Nephron (organoid): Measurements from ENCODE around the gene DDX10.
A peak's percentile ranks its signal among the peaks of the same experiment; 100 is the strongest.
"Not testable (repeated sequence)": the region's sequence is repeated elsewhere in the genome, so short reads cannot be mapped to it uniquely, and the experiment has no call there.

Source experiments
- H3K27ac Mint-ChIP-seq, 3 experiments: 2 replicates each; pipeline ENCODE4 v1.8.0; 2020; ENCODE audit warnings: mixed read lengths in 3 of 3, mild to moderate bottlenecking in 2 of 3, moderate library complexity in 1 of 3
- H3K27me3 Mint-ChIP-seq: 2 replicates; pipeline ENCODE4 v1.8.0; 2021; ENCODE audit warnings: low read depth, mild to moderate bottlenecking, moderate library complexity, mixed read lengths
- H3K36me3 Mint-ChIP-seq: 2 replicates; pipeline ENCODE4 v1.8.0; 2020; ENCODE audit warnings: low read depth, mixed read lengths
- H3K4me1 Mint-ChIP-seq: 2 replicates; pipeline ENCODE4 v1.8.0; 2020; ENCODE audit warnings: mixed read lengths
- H3K4me3 Mint-ChIP-seq, 3 experiments: 2 replicates each; pipeline ENCODE4 v1.8.0; 2020; ENCODE audit warnings: mild to moderate bottlenecking in 3 of 3, mixed read lengths in 3 of 3, moderate library complexity in 2 of 3
- H3K9me3 Mint-ChIP-seq: 2 replicates; pipeline ENCODE4 v1.8.0; 2020; ENCODE audit warnings: mixed read lengths
- CTCF ChIP-seq, 3 experiments: fragments of 200-600 bp; sonication (generic); IDR thresholded peaks; one replicate each; pipeline ENCODE4 v1.5.0; 2021; ENCODE audit warnings: antibody characterized with exemption in 3 of 3; ENCODE audit not compliant: unreplicated experiment in 3 of 3

DDX10 gene

GRCh38 chr11:108647387-108647700 lies 17.5 kb upstream of the DDX10 start:
- H3K4me3 Mint-ChIP-seq: no peak overlapping the region
- no peaks in the 10 kb centered on the region for H3K36me3 Mint-ChIP-seq
- no peaks in the 10 kb centered on the region for H3K27me3 Mint-ChIP-seq
- no peaks in the 10 kb centered on the region for H3K4me1 Mint-ChIP-seq
- TF ChIP-seq CTCF (IDR thresholded peaks at IDR 0.05; ENCODE audit: unreplicated experiment in 3 of 3): no peak
- H3K9me3 Mint-ChIP-seq: no peaks in the 10 kb centered on the region
- no peak overlapping the region for H3K27ac Mint-ChIP-seq

- peak; percentile 83 to 89 (median 86) for TF ChIP-seq CTCF (IDR thresholded peaks at IDR 0.05; ENCODE audit: unreplicated experiment in 3 of 3)
- Mint-ChIP-seq H3K27me3 (peaks cover 5% of the 10 kb centered on the region), H3K4me1 (no peaks in the 10 kb centered on the region), H3K4me3 (no peak overlapping the region), H3K27ac (no peak overlapping the region), H3K36me3 (no peaks in the 10 kb centered on the region), H3K9me3 (no peaks in the 10 kb centered on the region)
These were observed 17.0 kb upstream of the DDX10 start for GRCh38 chr11:108647701-108648527.

DNA sequence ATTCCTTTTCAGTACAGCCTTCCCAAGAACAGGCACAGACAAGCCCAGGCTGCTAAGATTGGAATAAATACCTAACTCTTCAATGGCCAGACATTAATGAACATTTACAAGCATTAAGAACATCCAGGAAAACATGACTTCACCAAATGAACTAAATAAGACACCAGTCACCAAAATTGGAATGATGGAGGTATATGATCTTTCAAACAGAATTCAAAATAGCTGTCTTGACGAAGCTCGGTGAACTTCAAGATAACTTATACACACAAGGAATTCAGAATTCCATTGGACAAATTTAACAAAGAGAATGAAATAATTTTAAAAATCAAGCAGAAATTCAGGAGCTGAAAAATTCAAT lies 16.4 kb upstream of the DDX10 start:
- TF ChIP-seq CTCF (IDR thresholded peaks at IDR 0.05; ENCODE audit: unreplicated experiment in 3 of 3): peak in 1 of 3 experiments; percentile 12
- Mint-ChIP-seq H3K36me3 (no peaks in the 10 kb centered on the region), H3K9me3 (no peaks in the 10 kb centered on the region), H3K4me1 (no peaks in the 10 kb centered on the region), H3K27me3 (peaks cover 10% of the 10 kb centered on the region), H3K4me3 (no peak overlapping the region), H3K27ac (no peak overlapping the region)

GRCh38 chr11:108654100-108654499 lies 10.8 kb upstream of the DDX10 start:
- H3K27me3 Mint-ChIP-seq, H3K4me1 Mint-ChIP-seq, H3K9me3 Mint-ChIP-seq, H3K36me3 Mint-ChIP-seq, H3K4me3 Mint-ChIP-seq, H3K27ac Mint-ChIP-seq: not testable (repeated sequence)

DNA sequence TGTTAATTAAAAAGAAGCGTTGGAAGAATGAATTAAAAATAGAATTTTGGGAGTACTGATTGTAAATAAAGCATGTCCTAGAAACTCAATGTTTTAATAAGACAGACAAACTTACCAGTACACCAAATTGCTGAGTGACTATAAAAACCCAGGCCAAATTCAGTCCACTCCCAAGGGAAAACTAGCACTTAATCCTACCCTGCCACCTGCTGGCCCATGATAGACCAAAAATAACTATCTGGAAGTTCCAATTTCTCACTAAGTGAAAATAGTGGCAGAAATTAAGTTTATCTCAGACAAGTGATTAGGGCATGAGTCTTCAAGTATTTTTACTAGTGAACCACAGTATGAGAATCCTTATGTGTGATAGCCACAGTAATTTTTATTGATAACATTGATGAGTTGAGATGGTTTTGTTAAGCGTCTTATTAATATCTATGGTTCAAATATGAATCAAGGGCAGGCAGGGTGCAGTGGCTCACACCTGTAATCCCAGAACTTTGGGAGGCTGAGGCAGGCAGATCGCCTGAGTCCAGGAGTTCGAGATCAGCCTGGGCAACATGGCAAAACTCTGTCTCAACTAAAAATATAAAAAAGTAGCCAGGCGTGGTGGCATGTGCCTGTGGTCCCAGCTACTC lies 9.8 kb upstream of the DDX10 start:
- no peak overlapping the region for H3K27ac Mint-ChIP-seq
- no peaks in the 10 kb centered on the region for H3K36me3 Mint-ChIP-seq
- peaks cover 10% of the 10 kb centered on the region for H3K27me3 Mint-ChIP-seq
- no peaks in the 10 kb centered on the region for H3K9me3 Mint-ChIP-seq
- H3K4me1 Mint-ChIP-seq: no peaks in the 10 kb centered on the region
- no peak overlapping the region for H3K4me3 Mint-ChIP-seq
- TF ChIP-seq CTCF (IDR thresholded peaks at IDR 0.05; ENCODE audit: unreplicated experiment in 3 of 3): peak; percentile 36 to 57 (median 49)

- Mint-ChIP-seq H3K4me3 (peak overlapping the region in 2 of 3 experiments; percentile 40 to 64), H3K27ac (no peak overlapping the region), H3K9me3 (no peaks in the 10 kb centered on the region), H3K4me1 (peaks cover 27% of the 10 kb centered on the region), H3K27me3 (peaks cover 4% of the 10 kb centered on the region), H3K36me3 (no peaks in the 10 kb centered on the region)
- no peak for TF ChIP-seq CTCF (IDR thresholded peaks at IDR 0.05; ENCODE audit: unreplicated experiment in 3 of 3)
These were observed 2.2 kb upstream of the DDX10 start for GRCh38 chr11:108662700-108663099.
